Neural cell (in vitro differentiated cells): Measurements from ENCODE around the gene ZSWIM7. TPM values are rescaled to one million over a fixed set of nuclear protein-coding genes. Genes with fewer than 3 reads are reported as not detected.

Experiments used
- H2AFZ ChIP-seq: fragments of 200-600, 300-800 bp; sonication (generic), shearing (Covaris generic); 2 replicates; pipeline ENCODE4 v1.6.0; 2014; ENCODE audit warnings: low read depth, mild to moderate bottlenecking, antibody characterized with exemption, low read length, moderate library complexity
- H3F3A ChIP-seq: fragments of 200-600 bp; shearing (Covaris generic); 2 replicates; pipeline ENCODE4 v1.6.1; 2016; ENCODE audit warnings: mild to moderate bottlenecking, moderate library complexity, mixed read lengths, antibody characterized with exemption, low read length; ENCODE audit not compliant: insufficient read depth, poor library complexity, severe bottlenecking
- H3K27ac ChIP-seq: fragments of 200-600, 300-800 bp; sonication (generic), shearing (Covaris generic); 2 replicates; pipeline ENCODE4 v1.5.1; 2014; ENCODE audit warnings: mild to moderate bottlenecking, low read length, moderate library complexity
- H3K27me3 ChIP-seq: fragments of 300-800, 200-600 bp; sonication (generic), shearing (Covaris generic); 2 replicates; pipeline ENCODE4 v1.6.0; 2014; ENCODE audit warnings: mild to moderate bottlenecking, low read depth, low read length, moderate library complexity; ENCODE audit not compliant: insufficient read depth
- H3K36me3 ChIP-seq: fragments of 300-800, 200-600 bp; sonication (generic), shearing (Covaris generic); 2 replicates; pipeline ENCODE4 v1.5.1; 2014; ENCODE audit warnings: mild to moderate bottlenecking, antibody characterized with exemption, low read length, moderate library complexity; ENCODE audit not compliant: insufficient read depth
- H3K4me2 ChIP-seq: fragments of 300-800, 200-600 bp; sonication (generic), shearing (Covaris generic); 2 replicates; pipeline ENCODE4 v1.6.0; 2014; ENCODE audit warnings: mild to moderate bottlenecking, low read length
- H3K4me3 ChIP-seq: fragments of 300-800, 200-600 bp; sonication (generic), shearing (Covaris generic); 2 replicates; pipeline ENCODE4 v1.5.1; 2014; ENCODE audit warnings: mild to moderate bottlenecking, low read length, moderate library complexity
- H3K79me2 ChIP-seq: fragments of 200-600 bp; shearing (Covaris generic); replicated peaks from 2 replicates; pipeline ENCODE4 v1.6.0; 2014; ENCODE audit warnings: mild to moderate bottlenecking, low read length, moderate library complexity; ENCODE audit not compliant: insufficient read depth
- H3K9ac ChIP-seq: fragments of 300-800, 200-600 bp; sonication (generic), shearing (Covaris generic); 2 replicates; pipeline ENCODE4 v1.6.1; 2016; ENCODE audit warnings: mild to moderate bottlenecking, low read length, mixed read lengths
- H3K9me2 ChIP-seq: fragments of 200-600 bp; shearing (Covaris generic); 2 replicates; pipeline ENCODE4 v1.6.1; 2016; ENCODE audit warnings: mild to moderate bottlenecking, low read length, mixed read lengths; ENCODE audit not compliant: insufficient read depth
- H3K9me3 ChIP-seq: fragments of 200-600, 300-800 bp; sonication (generic), shearing (Covaris generic); 2 replicates; pipeline ENCODE4 v1.6.1; 2016; ENCODE audit warnings: mild to moderate bottlenecking, mixed run types, low read length, moderate library complexity, mixed read lengths
- H4K20me1 ChIP-seq: fragments of 200-600 bp; shearing (Covaris generic); 2 replicates; pipeline ENCODE4 v1.6.1; 2016; ENCODE audit warnings: mild to moderate bottlenecking, mixed run types; ENCODE audit not compliant: insufficient read depth
- CTCF ChIP-seq: fragments of 450-650 bp; IDR thresholded peaks from 2 replicates; pipeline ENCODE4 v1.5.1; 2014; ENCODE audit warnings: antibody characterized with exemption, mild to moderate bottlenecking, moderate library complexity; ENCODE audit not compliant: poor library complexity, severe bottlenecking
- EP300 ChIP-seq: fragments of 450-650 bp; conservative IDR thresholded peaks from 2 replicates; pipeline ENCODE4 v1.6.1; 2014; ENCODE audit warnings: antibody characterized with exemption, mild to moderate bottlenecking, moderate library complexity; ENCODE audit not compliant: poor library complexity, severe bottlenecking
- EZH2 ChIP-seq: fragments of 200-600, 300-800 bp; shearing (Covaris generic), sonication (generic); IDR thresholded peaks from 2 replicates; pipeline ENCODE4 v1.6.1; 2014; ENCODE audit warnings: antibody characterized with exemption, low read length, borderline replicate concordance, mild to moderate bottlenecking; ENCODE audit not compliant: insufficient read depth, poor library complexity, severe bottlenecking
- MXI1 ChIP-seq: fragments of 450-650 bp; conservative IDR thresholded peaks from 2 replicates; pipeline ENCODE4 v1.6.1; 2014; ENCODE audit warnings: antibody characterized with exemption, mild to moderate bottlenecking; ENCODE audit not compliant: poor library complexity, severe bottlenecking
- POLR2AphosphoS5 ChIP-seq: IDR thresholded peaks from 2 replicates; pipeline ENCODE4 v1.6.1; 2012
- RAD21 ChIP-seq: fragments of 450-650 bp; conservative IDR thresholded peaks from 2 replicates; pipeline ENCODE4 v1.6.1; 2014; ENCODE audit warnings: antibody characterized with exemption, mild to moderate bottlenecking, moderate library complexity
- REST ChIP-seq: IDR thresholded peaks from 2 replicates; pipeline ENCODE4 v1.6.1; 2012; ENCODE audit warnings: borderline replicate concordance
- SMC3 ChIP-seq: fragments of 450-650 bp; conservative IDR thresholded peaks from 2 replicates; pipeline ENCODE4 v1.6.1; 2014; ENCODE audit warnings: antibody characterized with exemption, mild to moderate bottlenecking, moderate library complexity; ENCODE audit not compliant: poor library complexity
- TAF1 ChIP-seq: IDR thresholded peaks from 2 replicates; pipeline ENCODE4 v1.6.1; 2012; ENCODE audit warnings: low read depth
- polyA plus RNA-seq: library from polyadenylated mRNA; depleted of rRNA; stranded (reverse); fragments of >200 nt; gene quantifications from 2 replicates; pipeline ENCODE4 v1.2.3, GENCODE V29; 2014

ZSWIM7 gene
- polyA plus RNA-seq, 1 donor from 2014 or later = 34.0 TPM

- Histone ChIP-seq H4K20me1 (no peaks in the 10 kb centered on the region), H2AFZ (no peak overlapping the region), H3K27ac (peak overlapping the region; percentile 35), H3K36me3 (peaks cover 18% of the 10 kb centered on the region), H3K27me3 (no peaks in the 10 kb centered on the region), H3K4me2 (no peak overlapping the region), H3F3A (no peaks in the 10 kb centered on the region), H3K4me3 (no peak overlapping the region), H3K9ac (no peak overlapping the region), H3K9me3 (no peaks in the 10 kb centered on the region), H3K9me2 (no peaks in the 10 kb centered on the region), H3K79me2 (no peaks in the 10 kb centered on the region)
- TF ChIP-seq EZH2 = no peak
- TF ChIP-seq RAD21 = no peak
- TF ChIP-seq TAF1 = no peak
- peak; percentile 38 for TF ChIP-seq POLR2AphosphoS5
- no peak for TF ChIP-seq SMC3
- TF ChIP-seq REST = peak; percentile 82
- no peak for TF ChIP-seq CTCF
- peak; percentile 34 for TF ChIP-seq MXI1
- TF ChIP-seq EP300 = peak; percentile 91
Measured at GRCh38 chr17:16026895-16027294, 27.4 kb upstream of the ZSWIM7 start.

GRCh38 chr17:16025202-16025601, 25.7 kb upstream of the ZSWIM7 start:
- Histone ChIP-seq H3F3A (no peaks in the 10 kb centered on the region), H3K27me3 (no peaks in the 10 kb centered on the region), H3K9me2 (no peaks in the 10 kb centered on the region), H3K4me2 (no peak overlapping the region), H3K79me2 (no peaks in the 10 kb centered on the region), H2AFZ (no peak overlapping the region), H3K9me3 (no peaks in the 10 kb centered on the region), H3K27ac (no peak overlapping the region), H3K9ac (no peak overlapping the region), H4K20me1 (no peaks in the 10 kb centered on the region), H3K4me3 (no peak overlapping the region), H3K36me3 (peaks cover 13% of the 10 kb centered on the region)
- TF ChIP-seq SMC3 (no peak), TAF1 (no peak), CTCF (no peak), POLR2AphosphoS5 (no peak), REST (no peak), MXI1 (no peak), RAD21 (no peak), EP300 (no peak), EZH2 (no peak)
